Esophagus squamous epithelium (tissue), 5 donors: ENCODE measurements around the gene MALRD1. TPM values are rescaled to one million over a fixed set of nuclear protein-coding genes. Genes with fewer than 3 reads are reported as not detected.

ENCODE experiments used
- DNase-seq: peaks from one replicate; lab custom pipeline; 2025; lab: John Stamatoyannopoulos, UW
- H3K27ac ChIP-seq, 4 donors: fragments of 200-600 bp; sonication (generic); one replicate each; pipeline ENCODE4 v1.5.1; 2016 to 2019; ENCODE audit warnings: mild to moderate bottlenecking in 1 of 4
- H3K27me3 ChIP-seq, 4 donors: fragments of 200-600 bp; sonication (generic); 1 replicate in 3 of 4; 2 replicates in 1 of 4; pipeline versions ENCODE4 v1.5.1 to v1.6.0; 2017 to 2021; ENCODE audit warnings: antibody characterized with exemption in 1 of 4
- H3K36me3 ChIP-seq, 3 donors: fragments of 200-600 bp; sonication (generic); one replicate each; pipeline ENCODE4 v1.5.1; 2016 to 2019
- H3K4me1 ChIP-seq, 3 donors: fragments of 200-600 bp; sonication (generic); one replicate each; pipeline ENCODE4 v1.5.1; 2017 to 2019
- H3K4me3 ChIP-seq, 4 donors: fragments of 200-600 bp; sonication (generic); 1 replicate in 3 of 4; 2 replicates in 1 of 4; pipeline ENCODE4 v1.5.1; 2016 to 2019; ENCODE audit warnings: mild to moderate bottlenecking in 2 of 4, moderate library complexity in 1 of 4
- H3K9me3 ChIP-seq, 3 donors: fragments of 200-600 bp; sonication (generic); one replicate each; pipeline ENCODE4 v1.5.1; 2016 to 2019
- POLR2A ChIP-seq, 4 donors: fragments of 450-650 bp; IDR thresholded peaks; one replicate each; pipeline ENCODE4 v1.6.1; 2017; ENCODE audit warnings: antibody characterized with exemption in 4 of 4, mild to moderate bottlenecking in 4 of 4, moderate library complexity in 3 of 4
- WGBS, 2 donors: methylation state at CpG; one replicate each; pipeline ENCODE4 v1.1.5; 2018; 5-methylcytosine and 5-hydroxymethylcytosine counted together
- intact Hi-C: fragments of 100-400 bp; cut with DNase I; formaldehyde crosslinking; loops from one replicate; pipeline ENCODE4 v1.15.0; 2022
- total RNA-seq, 4 donors: library from RNA; depleted of rRNA; stranded (reverse); fragments of >200 nt; gene quantifications; one replicate each; pipeline ENCODE4 v1.1.0, GENCODE V29; 2016
- TF ChIP-seq, protein P1 (sequence below), 6 experiments: fragments of 450-650 bp in 4 of 6; fragments of 200-600 bp in 2 of 6; sonication (generic) in 2 of 6; IDR thresholded peaks; one replicate each; pipeline ENCODE4 v1.5.1; 2016 to 2019; ENCODE audit warnings: antibody characterized with exemption in 6 of 6, mild to moderate bottlenecking in 4 of 6, moderate library complexity in 4 of 6
- donor health status: DM: yes; HTN: yes; CAD: no.

Gene MALRD1
- total RNA-seq, 4 donors from 2014 or later = 0.38 TPM; not detected in 3

DNA sequence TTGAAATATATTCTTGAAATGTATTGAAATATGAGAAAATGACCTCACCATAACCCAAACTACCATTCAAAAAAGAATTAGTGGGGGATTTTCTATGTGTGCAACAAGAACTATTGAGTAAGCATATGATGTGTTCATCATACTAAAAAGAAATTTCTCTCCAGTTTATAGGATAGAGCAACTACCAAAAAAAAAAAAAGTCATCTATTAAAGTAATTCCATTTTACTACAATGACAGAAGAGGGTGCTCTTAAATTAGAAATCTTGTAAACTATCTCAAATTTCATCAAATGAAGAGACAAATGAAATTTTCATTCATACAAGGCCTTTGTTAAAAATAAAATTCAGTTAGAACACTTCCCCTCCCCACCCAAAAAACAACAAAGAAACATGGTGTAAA is 572.2 kb downstream of the MALRD1 start:
- Histone ChIP-seq H3K36me3 (no peaks in the 10 kb centered on the region), H3K27me3 (no peaks in the 10 kb centered on the region), H3K4me3 (no peak overlapping the region), H3K9me3 (no peaks in the 10 kb centered on the region), H3K27ac (no peak overlapping the region), H3K4me1 (no peaks in the 10 kb centered on the region)
- intact Hi-C loops = no loop called here
- TF ChIP-seq, protein P1, sequence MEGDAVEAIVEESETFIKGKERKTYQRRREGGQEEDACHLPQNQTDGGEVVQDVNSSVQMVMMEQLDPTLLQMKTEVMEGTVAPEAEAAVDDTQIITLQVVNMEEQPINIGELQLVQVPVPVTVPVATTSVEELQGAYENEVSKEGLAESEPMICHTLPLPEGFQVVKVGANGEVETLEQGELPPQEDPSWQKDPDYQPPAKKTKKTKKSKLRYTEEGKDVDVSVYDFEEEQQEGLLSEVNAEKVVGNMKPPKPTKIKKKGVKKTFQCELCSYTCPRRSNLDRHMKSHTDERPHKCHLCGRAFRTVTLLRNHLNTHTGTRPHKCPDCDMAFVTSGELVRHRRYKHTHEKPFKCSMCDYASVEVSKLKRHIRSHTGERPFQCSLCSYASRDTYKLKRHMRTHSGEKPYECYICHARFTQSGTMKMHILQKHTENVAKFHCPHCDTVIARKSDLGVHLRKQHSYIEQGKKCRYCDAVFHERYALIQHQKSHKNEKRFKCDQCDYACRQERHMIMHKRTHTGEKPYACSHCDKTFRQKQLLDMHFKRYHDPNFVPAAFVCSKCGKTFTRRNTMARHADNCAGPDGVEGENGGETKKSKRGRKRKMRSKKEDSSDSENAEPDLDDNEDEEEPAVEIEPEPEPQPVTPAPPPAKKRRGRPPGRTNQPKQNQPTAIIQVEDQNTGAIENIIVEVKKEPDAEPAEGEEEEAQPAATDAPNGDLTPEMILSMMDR (IDR thresholded peaks at IDR 0.05) = no peak
- TF ChIP-seq POLR2A (IDR thresholded peaks at IDR 0.05) = no peak
- no peak for DNase-seq

DNA sequence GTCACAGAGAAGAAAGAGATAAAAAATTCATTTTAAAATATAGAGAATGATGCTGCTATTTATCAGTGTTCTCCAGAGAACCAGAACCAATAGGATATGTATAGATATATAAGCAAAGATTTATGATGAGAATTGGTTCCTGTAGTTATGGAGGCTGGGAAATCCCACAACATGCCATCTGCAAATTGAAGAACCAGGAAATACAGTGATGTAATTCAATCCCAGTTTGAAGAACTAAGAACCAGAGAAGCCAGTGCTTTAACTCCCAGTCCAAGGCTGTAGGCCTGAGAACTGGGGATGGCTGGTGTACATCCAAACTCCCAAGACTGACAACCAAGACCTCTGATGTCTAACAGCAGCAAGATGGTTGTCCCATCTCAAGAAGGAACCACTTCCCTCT is 574.7 kb downstream of the MALRD1 start:
- TF ChIP-seq, protein P1 (IDR thresholded peaks at IDR 0.05) = no peak
- no peak for TF ChIP-seq POLR2A (IDR thresholded peaks at IDR 0.05)
- intact Hi-C loops = no loop called here
- H3K27ac ChIP-seq = no peak overlapping the region
- no peak overlapping the region for H3K4me3 ChIP-seq
- DNase-seq = no peak
- H3K4me1 ChIP-seq = no peaks in the 10 kb centered on the region
- H3K36me3 ChIP-seq = no peaks in the 10 kb centered on the region
- H3K27me3 ChIP-seq = no peaks in the 10 kb centered on the region
- H3K9me3 ChIP-seq = no peaks in the 10 kb centered on the region

DNA sequence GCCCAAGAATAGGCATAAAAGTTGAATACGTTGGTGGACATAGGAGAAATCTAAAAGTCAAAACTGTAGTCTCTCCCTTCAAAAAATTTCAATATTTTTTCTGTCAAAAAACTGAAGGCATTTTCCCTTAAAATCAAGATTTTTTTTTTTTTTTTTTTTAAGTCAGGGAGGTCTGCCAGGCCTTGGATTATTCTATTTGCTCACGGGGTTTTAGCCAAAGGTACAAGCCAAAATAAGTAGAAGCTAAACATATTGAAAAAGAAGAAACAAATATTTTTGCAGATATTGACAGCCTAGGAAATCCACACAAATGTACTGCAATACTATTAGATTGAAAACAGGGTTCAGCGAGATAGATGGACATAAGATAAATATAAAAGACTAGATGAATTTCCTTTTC is 577.6 kb downstream of the MALRD1 start:
- H3K36me3 ChIP-seq = no peaks in the 10 kb centered on the region
- no peak overlapping the region for H3K4me3 ChIP-seq
- intact Hi-C loops = no loop called here
- no peaks in the 10 kb centered on the region for H3K27me3 ChIP-seq
- WGBS, 2 donors = 66 to 84% methylated on average over 3 of the region's 3 CpGs
- no peaks in the 10 kb centered on the region for H3K4me1 ChIP-seq
- TF ChIP-seq, protein P1 (IDR thresholded peaks at IDR 0.05) = no peak
- no peak for DNase-seq
- no peaks in the 10 kb centered on the region for H3K9me3 ChIP-seq
- no peak overlapping the region for H3K27ac ChIP-seq

DNA sequence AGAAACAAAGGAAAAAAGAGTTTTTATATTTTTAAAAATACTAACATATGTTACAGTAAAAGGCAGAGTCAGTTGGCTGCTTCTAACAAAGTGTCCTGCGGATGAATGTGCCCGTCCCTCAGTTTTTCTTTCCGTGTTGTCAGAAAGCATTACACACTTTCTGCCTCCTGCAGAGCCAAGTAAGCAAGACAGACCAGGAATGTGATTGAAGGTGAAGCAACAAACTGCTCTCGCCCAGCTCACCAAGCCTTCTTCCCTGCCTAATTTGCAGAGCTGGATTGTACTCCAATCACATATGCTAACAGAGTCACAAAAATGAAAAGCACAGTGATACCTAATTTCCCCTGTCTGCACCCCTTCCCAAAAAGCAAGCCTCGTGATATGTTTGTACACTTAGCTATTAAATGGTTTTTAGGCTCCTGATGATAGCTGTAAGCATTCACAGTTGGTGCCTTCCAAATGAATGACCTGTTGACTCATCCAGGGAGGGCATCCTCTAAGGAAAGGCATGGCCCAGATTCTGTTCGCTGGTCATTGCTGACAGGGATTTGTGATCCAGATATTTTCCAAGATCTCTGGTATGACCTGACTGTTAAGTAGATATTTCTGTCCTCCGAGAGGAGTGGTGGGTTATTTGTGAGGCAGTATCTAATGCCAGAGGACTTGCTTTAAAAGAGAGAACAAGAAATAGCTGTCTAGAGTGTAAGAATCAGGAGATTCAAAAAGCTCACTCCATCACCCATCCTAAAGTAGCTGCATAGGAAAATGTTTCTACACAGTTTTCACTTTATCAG is 580.4 kb downstream of the MALRD1 start:
- no peak for DNase-seq
- H3K27ac ChIP-seq = peak overlapping the region in 1 of 4 donors; percentile 2
- WGBS, 2 donors = 75 to 76% methylated on average over 7 of the region's 7 CpGs
- intact Hi-C loops = no loop called here
- no peaks in the 10 kb centered on the region for H3K27me3 ChIP-seq
- H3K36me3 ChIP-seq = no peaks in the 10 kb centered on the region
- H3K9me3 ChIP-seq = no peaks in the 10 kb centered on the region
- no peak overlapping the region for H3K4me3 ChIP-seq
- H3K4me1 ChIP-seq = no peaks in the 10 kb centered on the region
- TF ChIP-seq, protein P1 (IDR thresholded peaks at IDR 0.05) = no peak
- no peak for TF ChIP-seq POLR2A (IDR thresholded peaks at IDR 0.05)

DNA sequence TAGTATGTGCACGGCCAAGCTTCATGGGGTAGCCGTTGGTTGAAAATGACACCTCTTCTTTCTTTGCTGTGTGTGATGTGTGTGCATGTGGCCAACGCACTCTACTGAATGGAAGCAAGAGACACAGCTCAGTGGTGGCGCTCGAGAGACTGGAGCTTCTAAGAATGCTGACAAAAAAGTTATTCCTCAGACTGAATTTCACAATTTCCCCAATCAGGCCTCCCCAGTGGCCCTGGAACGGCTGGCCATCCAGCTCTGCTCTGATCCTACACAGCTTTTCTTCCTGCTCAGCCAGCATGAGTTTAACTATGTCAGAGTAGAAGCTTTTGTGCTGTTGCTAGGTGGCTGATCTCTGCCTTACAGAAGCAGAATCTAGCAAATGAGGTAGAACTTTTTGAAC is 581.0 kb downstream of the MALRD1 start:
- no peaks in the 10 kb centered on the region for H3K4me1 ChIP-seq
- intact Hi-C loops = no loop called here
- H3K36me3 ChIP-seq = no peaks in the 10 kb centered on the region
- H3K4me3 ChIP-seq = no peak overlapping the region
- peak overlapping the region in 1 of 4 donors; percentile 2 for H3K27ac ChIP-seq
- 47 to 50% methylated on average over 6 of the region's 6 CpGs for WGBS, 2 donors
- H3K9me3 ChIP-seq = no peaks in the 10 kb centered on the region
- TF ChIP-seq POLR2A (IDR thresholded peaks at IDR 0.05) = no peak
- TF ChIP-seq, protein P1 (IDR thresholded peaks at IDR 0.05) = no peak
- DNase-seq = no peak
- no peaks in the 10 kb centered on the region for H3K27me3 ChIP-seq
